ENCODE measurements around the gene SLC35D1.

Gene SLC35D1

GRCh38 chr1:66957938-66958337 is 96.0 kb downstream of the SLC35D1 start:
- Histone ChIP-seq H3K4me1 (ENCODE audit: insufficient read depth, low read length, severe bottlenecking) (no peaks in the 10 kb centered on the region), H3K9me2 (ENCODE audit: low read depth, low read length) (no peaks in the 10 kb centered on the region), H3K9me3 (ENCODE audit: low read length) (no peaks in the 10 kb centered on the region), H3K79me2 (ENCODE audit: insufficient read depth, low read length) (peaks cover 7% of the 10 kb centered on the region), H3K27me3 (ENCODE audit: insufficient read depth, low read length) (no peaks in the 10 kb centered on the region), H3K4me2 (ENCODE audit: low read length) (no peak overlapping the region), H3K36me3 (ENCODE audit: insufficient read depth, low read length) (peaks cover 94% of the 10 kb centered on the region), H3K9ac (ENCODE audit: low read length) (no peak overlapping the region), H4K20me1 (ENCODE audit: insufficient read depth, low read length) (no peaks in the 10 kb centered on the region), H3F3A (ENCODE audit: insufficient read depth, low read length) (no peaks in the 10 kb centered on the region), H2AFZ (ENCODE audit: low read length) (no peak overlapping the region), H3K4me3 (ENCODE audit: low read depth, low read length, poor library complexity, severe bottlenecking) (no peak overlapping the region), H3K27ac (ENCODE audit: low read depth, low read length, poor library complexity, severe bottlenecking) (no peak overlapping the region)
- no peak for TF ChIP-seq EZH2 (IDR thresholded peaks at IDR 0.05; ENCODE audit: borderline replicate concordance, low read length)
- TF ChIP-seq CTCF (IDR thresholded peaks at IDR 0.05; ENCODE audit: low read length), result no peak

GRCh38 chr1:66954208-66954607 is 99.7 kb downstream of the SLC35D1 start:
- Histone ChIP-seq H3F3A (ENCODE audit: insufficient read depth, low read length) (no peaks in the 10 kb centered on the region; the same call in 1 of the 2 replicates), H3K9me3 (ENCODE audit: low read length) (no peaks in the 10 kb centered on the region), H3K4me2 (ENCODE audit: low read length) (no peak overlapping the region), H2AFZ (ENCODE audit: low read length) (no peak overlapping the region), H3K79me2 (ENCODE audit: insufficient read depth, low read length) (peaks cover 7% of the 10 kb centered on the region), H3K9ac (ENCODE audit: low read length) (no peak overlapping the region), H3K27me3 (ENCODE audit: insufficient read depth, low read length) (no peaks in the 10 kb centered on the region), H3K36me3 (ENCODE audit: insufficient read depth, low read length) (peaks cover 90% of the 10 kb centered on the region), H3K4me1 (ENCODE audit: insufficient read depth, low read length, severe bottlenecking) (no peaks in the 10 kb centered on the region), H3K27ac (ENCODE audit: low read depth, low read length, poor library complexity, severe bottlenecking) (no peak overlapping the region), H3K4me3 (ENCODE audit: low read depth, low read length, poor library complexity, severe bottlenecking) (no peak overlapping the region), H4K20me1 (ENCODE audit: insufficient read depth, low read length) (no peaks in the 10 kb centered on the region), H3K9me2 (ENCODE audit: low read depth, low read length) (no peaks in the 10 kb centered on the region)
- TF ChIP-seq EZH2 (IDR thresholded peaks at IDR 0.05; ENCODE audit: borderline replicate concordance, low read length) (no peak), CTCF (IDR thresholded peaks at IDR 0.05; ENCODE audit: low read length) (no peak)

GRCh38 chr1:66951513-66951912 is 102.4 kb downstream of the SLC35D1 start:
- no peaks in the 10 kb centered on the region for H3K27me3 ChIP-seq (ENCODE audit: insufficient read depth, low read length)
- no peak overlapping the region for H2AFZ ChIP-seq (ENCODE audit: low read length)
- no peak overlapping the region for H3K27ac ChIP-seq (ENCODE audit: low read depth, low read length, poor library complexity, severe bottlenecking)
- no peak for TF ChIP-seq CTCF (IDR thresholded peaks at IDR 0.05; ENCODE audit: low read length)
- no peak for TF ChIP-seq EZH2 (IDR thresholded peaks at IDR 0.05; ENCODE audit: borderline replicate concordance, low read length)
- no peak overlapping the region for H3K9ac ChIP-seq (ENCODE audit: low read length)
- no peak overlapping the region for H3K4me3 ChIP-seq (ENCODE audit: low read depth, low read length, poor library complexity, severe bottlenecking)
- H3K79me2 ChIP-seq (ENCODE audit: insufficient read depth, low read length), result no peaks in the 10 kb centered on the region
- H3K4me1 ChIP-seq (ENCODE audit: insufficient read depth, low read length, severe bottlenecking), result no peaks in the 10 kb centered on the region
- H4K20me1 ChIP-seq (ENCODE audit: insufficient read depth, low read length), result no peaks in the 10 kb centered on the region
- H3K36me3 ChIP-seq (ENCODE audit: insufficient read depth, low read length), result peaks cover 88% of the 10 kb centered on the region
- no peaks in the 10 kb centered on the region; the same call in 1 of the 2 replicates for H3F3A ChIP-seq (ENCODE audit: insufficient read depth, low read length)
- H3K9me3 ChIP-seq (ENCODE audit: low read length), result no peaks in the 10 kb centered on the region
- no peaks in the 10 kb centered on the region for H3K9me2 ChIP-seq (ENCODE audit: low read depth, low read length)
- no peak overlapping the region for H3K4me2 ChIP-seq (ENCODE audit: low read length)
